RWPE1 (cell line): ENCODE results near the gene AKR1B1.

Experiments used
- CTCF ChIA-PET: fragments of 350-600 bp; sonication (Branson Sonifier 250); formaldehyde crosslinking; extraction: SDS; loops from one replicate; lab custom pipeline; 2021; lab: Yijun Ruan, JAX
- POLR2A ChIA-PET: fragments of 400-600 bp; formaldehyde crosslinking; extraction: SDS; loops from one replicate; lab custom pipeline; 2020; ENCODE audit warnings: antibody characterized with exemption; ENCODE audit not compliant: low non-redundant PET; lab: Yijun Ruan, JAX
- DNase-seq: peaks from one replicate; pipeline ENCODE4 v3.0.0; 2012; ENCODE audit warnings: low spot score
- H3K27ac ChIP-seq: fragments of 450-650 bp; 2 replicates; pipeline ENCODE4 v1.5.1; 2017
- CTCF ChIP-seq: fragments of 450-650 bp; conservative IDR thresholded peaks from 2 replicates; pipeline ENCODE4 v1.5.1; 2017; ENCODE audit warnings: low read depth, mild to moderate bottlenecking

The AKR1B1 gene

GRCh38 chr7:134422638-134423037 lies 36.3 kb downstream of the AKR1B1 start:
- no peak for DNase-seq
- CTCF ChIA-PET = interaction anchor here (0.7 kb wide), 1 partner anchor 282 kb away, joined by 3 read pairs; no protein-coding TSS in a partner anchor
- no peak for TF ChIP-seq CTCF
- POLR2A ChIA-PET = no interaction called here
- peak overlapping the region; percentile 33; the same call in 1 of the 2 replicates for H3K27ac ChIP-seq

DNA sequence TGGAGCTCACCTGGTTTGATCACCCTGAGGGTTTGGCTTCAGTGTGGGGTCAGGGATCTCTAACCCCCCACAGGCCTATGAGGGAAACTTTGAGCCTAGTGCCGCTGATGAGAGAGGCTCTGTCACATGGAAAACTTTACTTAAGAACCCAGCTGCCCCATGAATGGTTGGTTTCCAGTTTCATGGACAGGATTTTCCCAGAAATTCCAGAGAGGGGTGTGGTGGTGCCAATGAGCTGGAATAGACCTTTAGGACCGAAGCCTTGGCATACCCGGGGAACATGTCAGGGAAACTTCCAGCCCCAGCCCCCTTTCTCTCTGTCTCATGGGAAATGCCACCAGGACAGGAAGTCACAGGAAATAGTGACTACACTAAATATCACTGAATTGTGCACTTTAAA lies 36.9 kb downstream of the AKR1B1 start:
- TF ChIP-seq CTCF = no peak
- ChIA-PET POLR2A (no interaction called here), CTCF (interaction anchor here (0.7 kb wide), 2 partner anchors 198 to 281 kb away, joined by 3 read pairs; no protein-coding TSS in a partner anchor)
- peak; percentile 55 for DNase-seq
- H3K27ac ChIP-seq = no peak overlapping the region

- peak; percentile 75 for TF ChIP-seq CTCF
- no peak overlapping the region for H3K27ac ChIP-seq
- POLR2A ChIA-PET = no interaction called here
- DNase-seq = peak; percentile 53
- CTCF ChIA-PET = interaction anchor here (0.6 to 0.7 kb wide), 3 partner anchors 22 to 92 kb away, joined by 3 read pairs; no protein-coding TSS in a partner anchor
Measured at GRCh38 chr7:134420424-134421125, 38.3 kb downstream of the AKR1B1 start.

DNA sequence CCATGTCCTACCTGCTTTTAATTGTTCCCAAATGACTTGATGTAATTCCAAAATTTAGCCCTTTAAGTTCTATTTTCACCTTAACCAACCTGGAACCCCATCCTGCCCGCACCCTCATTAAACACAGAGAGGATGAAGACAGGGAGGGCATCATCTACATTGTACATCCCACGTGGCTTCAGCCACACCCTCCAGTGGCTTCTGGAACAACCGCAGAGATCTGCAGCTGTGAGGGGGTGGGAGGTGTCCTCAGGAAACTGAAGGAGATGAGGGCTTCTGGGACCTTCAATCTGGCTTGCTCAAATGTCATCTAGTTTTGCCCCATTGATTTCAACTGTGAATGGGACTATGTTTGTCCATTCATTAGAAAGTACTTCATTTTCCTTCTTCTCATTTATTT lies 39.0 kb downstream of the AKR1B1 start:
- ChIA-PET POLR2A (no interaction called here), CTCF (no interaction called here)
- no peak for DNase-seq
- no peak for TF ChIP-seq CTCF
- H3K27ac ChIP-seq = no peak overlapping the region

DNA sequence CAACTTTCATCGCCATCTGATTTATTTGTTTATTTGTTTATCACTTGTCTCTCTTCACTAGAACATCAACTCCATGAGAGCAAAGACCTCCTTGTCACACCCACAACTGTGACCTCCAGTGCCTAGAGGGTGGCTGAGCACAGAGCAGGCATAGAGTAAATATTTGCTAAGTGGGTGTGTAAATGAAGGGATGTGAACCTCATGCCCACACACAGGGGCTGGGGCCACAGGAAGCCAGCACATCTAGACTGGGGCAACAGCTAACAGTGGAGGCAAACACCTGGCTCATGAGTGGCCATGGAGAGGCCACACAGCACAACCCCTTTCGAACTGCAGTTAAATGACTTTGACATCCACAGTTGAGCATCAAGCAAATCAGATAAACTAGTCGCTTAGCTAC lies 39.8 kb downstream of the AKR1B1 start:
- TF ChIP-seq CTCF = no peak
- no peak for DNase-seq
- ChIA-PET POLR2A (no interaction called here), CTCF (no interaction called here)
- no peak overlapping the region for H3K27ac ChIP-seq

DNA sequence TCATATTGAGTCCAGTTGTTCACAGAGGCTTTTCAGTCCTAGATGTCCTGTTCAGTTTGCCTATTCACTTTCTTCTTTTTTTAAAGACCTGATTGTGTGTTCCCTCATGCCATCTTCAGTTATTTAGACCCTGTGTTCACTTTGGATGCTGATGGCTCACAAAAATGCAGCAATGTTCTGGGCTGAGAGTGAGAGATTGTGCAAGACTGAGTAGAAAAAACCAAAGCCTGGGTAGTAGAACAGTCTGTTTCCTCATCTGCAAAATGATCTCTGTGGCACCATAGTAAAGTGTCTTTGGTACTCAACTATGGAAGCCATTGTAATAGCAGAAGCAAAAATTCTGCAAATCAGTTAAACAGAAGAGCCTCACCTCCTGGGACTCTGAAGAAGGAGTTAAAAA lies 43.2 kb downstream of the AKR1B1 start:
- no peak for TF ChIP-seq CTCF
- H3K27ac ChIP-seq = no peak overlapping the region
- POLR2A ChIA-PET = no interaction called here
- CTCF ChIA-PET = no interaction called here
- DNase-seq = no peak
